IMR-90 (cell line): Measurements from ENCODE around the gene IKZF3. TPM values are rescaled to one million over a fixed set of nuclear protein-coding genes. Genes with fewer than 3 reads are reported as not detected.

Experiments
- ATAC-seq: fragments of 200-7000 bp; cut with Tn5 transposase; 2 replicates; pipeline ENCODE4 v1.9.1; 2020; ENCODE audit warnings: low read depth, mild to moderate bottlenecking, moderate library complexity
- BruUV-seq: library from RNA; stranded (reverse); fragments of 400-500 nt; replicated peaks from 2 replicates; lab custom pipeline; 2021; lab: Mats Ljungman, UMichigan
- CTCF ChIA-PET: fragments of 300-600 bp; formaldehyde crosslinking; extraction: SDS; loops from one replicate; lab custom pipeline; 2021; ENCODE audit warnings: antibody characterized with exemption; lab: Yijun Ruan, JAX
- POLR2A ChIA-PET: fragments of 300-600 bp; sonication (Branson Sonifier 250); formaldehyde crosslinking; loops from one replicate; lab custom pipeline; 2022; ENCODE audit warnings: antibody characterized with exemption; ENCODE audit not compliant: unreplicated experiment; lab: Charles Lee
- DNase-seq: peaks from one replicate; pipeline ENCODE4 v3.0.0; 2013
- H2AFZ ChIP-seq: replicated peaks from 2 replicates; pipeline ENCODE3; 2013; ENCODE audit warnings: low read length, mild to moderate bottlenecking; ENCODE audit not compliant: poor library complexity
- H2AK5ac ChIP-seq: 2 replicates; pipeline ENCODE4 v1.6.1; 2013; ENCODE audit warnings: low read depth, low read length, inconsistent platforms
- H2AK9ac ChIP-seq: replicated peaks from 2 replicates; pipeline ENCODE3; 2013; ENCODE audit warnings: mild to moderate bottlenecking, low read depth, low read length, moderate library complexity; ENCODE audit not compliant: poor library complexity
- H2BK120ac ChIP-seq: 2 replicates; pipeline ENCODE4 v1.6.1; 2013; ENCODE audit warnings: low read depth, low read length, inconsistent platforms
- H2BK15ac ChIP-seq: 3 replicates; pipeline ENCODE4 v1.6.1; 2013; ENCODE audit warnings: low read depth, low read length, inconsistent platforms
- H2BK20ac ChIP-seq: 2 replicates; pipeline ENCODE4 v1.6.1; 2013; ENCODE audit warnings: low read depth, mild to moderate bottlenecking, inconsistent platforms, low read length, moderate library complexity
- H2BK5ac ChIP-seq: 2 replicates; pipeline ENCODE4 v1.6.1; 2013; ENCODE audit warnings: mild to moderate bottlenecking, low read depth, low read length, inconsistent platforms; ENCODE audit not compliant: poor library complexity, severe bottlenecking
- H3K14ac ChIP-seq: replicated peaks from 2 replicates; pipeline ENCODE4 v1.6.1; 2013; ENCODE audit warnings: low read depth, low read length, inconsistent platforms
- H3K18ac ChIP-seq: 2 replicates; pipeline ENCODE4 v1.6.1; 2013; ENCODE audit warnings: low read depth, low read length, control low read depth
- H3K23ac ChIP-seq: 2 replicates; pipeline ENCODE4 v1.6.1; 2013; ENCODE audit warnings: low read depth, low read length, inconsistent platforms
- H3K27ac ChIP-seq: 2 replicates; pipeline ENCODE4 v1.5.1; 2013; ENCODE audit warnings: mild to moderate bottlenecking, control low read depth, low read length; ENCODE audit not compliant: insufficient read depth
- H3K27me3 ChIP-seq: 2 replicates; pipeline ENCODE4 v1.6.1; 2013; ENCODE audit warnings: low read length; ENCODE audit not compliant: control insufficient read depth, insufficient read depth
- H3K36me3 ChIP-seq: 2 replicates; pipeline ENCODE4 v1.6.1; 2013; ENCODE audit warnings: low read length, mixed read lengths; ENCODE audit not compliant: control insufficient read depth, insufficient read depth
- H3K4ac ChIP-seq: 2 replicates; pipeline ENCODE4 v1.6.1; 2013; ENCODE audit warnings: low read depth, low read length, inconsistent platforms
- H3K4me1 ChIP-seq: 2 replicates; pipeline ENCODE4 v1.6.1; 2013; ENCODE audit warnings: low read length, mixed read lengths; ENCODE audit not compliant: control insufficient read depth, insufficient read depth
- H3K4me2 ChIP-seq: 2 replicates; pipeline ENCODE4 v1.6.1; 2013; ENCODE audit warnings: low read depth, mild to moderate bottlenecking, control low read depth, low read length, moderate library complexity
- H3K4me3 ChIP-seq: 2 replicates; pipeline ENCODE4 v1.5.1; 2013; ENCODE audit warnings: low read depth, mild to moderate bottlenecking, control low read depth, low read length, moderate library complexity; ENCODE audit not compliant: insufficient read depth
- H3K56ac ChIP-seq: 2 replicates; pipeline ENCODE4 v1.6.1; 2013; ENCODE audit warnings: low read length, inconsistent platforms; ENCODE audit not compliant: insufficient read depth; ENCODE audit errors: extremely low read depth
- H3K79me1 ChIP-seq, 2 experiments: 2 replicates each; pipeline ENCODE4 v1.6.1; 2013; ENCODE audit warnings: low read length in 2 of 2, inconsistent platforms in 1 of 2, low read depth in 1 of 2
- H3K9ac ChIP-seq: 2 replicates; pipeline ENCODE4 v1.6.1; 2013; ENCODE audit warnings: low read depth, low read length, control low read depth
- H3K9me1 ChIP-seq: 2 replicates; pipeline ENCODE4 v1.6.1; 2013; ENCODE audit warnings: low read length, inconsistent platforms; ENCODE audit not compliant: insufficient read depth
- H3K9me3 ChIP-seq: 2 replicates; pipeline ENCODE4 v1.6.1; 2013; ENCODE audit warnings: low read length; ENCODE audit not compliant: control insufficient read depth, insufficient read depth
- H4K20me1 ChIP-seq: 2 replicates; pipeline ENCODE4 v1.6.1; 2013; ENCODE audit warnings: low read length, inconsistent platforms; ENCODE audit not compliant: insufficient read depth
- H4K5ac ChIP-seq: 2 replicates; pipeline ENCODE4 v1.6.1; 2013; ENCODE audit warnings: mild to moderate bottlenecking, low read depth, low read length, control low read depth
- H4K8ac ChIP-seq, 2 experiments: 2 replicates each; pipeline ENCODE4 v1.6.1; 2013; ENCODE audit warnings: low read depth in 2 of 2, low read length in 2 of 2, control low read depth in 1 of 2, inconsistent platforms in 1 of 2
- H4K91ac ChIP-seq: 2 replicates; pipeline ENCODE4 v1.6.1; 2013; ENCODE audit warnings: low read depth, low read length, inconsistent platforms; ENCODE audit not compliant: insufficient read depth
- BHLHE40 ChIP-seq: fragments of 150-350 bp; IDR thresholded peaks from 2 replicates; pipeline ENCODE4 v1.6.1; 2016; ENCODE audit warnings: mild to moderate bottlenecking, low read depth, low read length
- CTCF ChIP-seq: conservative IDR thresholded peaks from 2 replicates; pipeline ENCODE4 v1.5.1; 2012; ENCODE audit warnings: mild to moderate bottlenecking, low read depth, low read length, improper control_type of control experiment
- ELK1 ChIP-seq: fragments of 150-350 bp; IDR thresholded peaks from 2 replicates; pipeline ENCODE4 v1.6.1; 2016; ENCODE audit warnings: low read depth, mild to moderate bottlenecking, low read length, moderate library complexity, borderline replicate concordance
- FOS ChIP-seq: fragments of 150-350 bp; IDR thresholded peaks from 2 replicates; pipeline ENCODE4 v1.6.1; 2016; ENCODE audit warnings: low read depth, low read length
- MAFK ChIP-seq: IDR thresholded peaks from 2 replicates; pipeline ENCODE4 v1.6.1; 2012; ENCODE audit warnings: low read depth, low read length, improper control_type of control experiment
- MAZ ChIP-seq: IDR thresholded peaks from 2 replicates; pipeline ENCODE4 v1.6.1; 2012; ENCODE audit warnings: low read depth, mild to moderate bottlenecking, low read length, improper control_type of control experiment, moderate library complexity, borderline replicate concordance
- MXI1 ChIP-seq: IDR thresholded peaks from 2 replicates; pipeline ENCODE4 v1.6.1; 2012; ENCODE audit warnings: low read depth, mild to moderate bottlenecking, low read length, moderate library complexity, borderline replicate concordance
- NFE2L2 ChIP-seq: fragments of 150-350 bp; IDR thresholded peaks from 2 replicates; pipeline ENCODE4 v1.6.1; 2016; ENCODE audit warnings: low read depth, mild to moderate bottlenecking, low read length
- POLR2A ChIP-seq: IDR thresholded peaks from 2 replicates; pipeline ENCODE4 v1.6.1; 2012; ENCODE audit warnings: mild to moderate bottlenecking, low read depth, low read length
- RCOR1 ChIP-seq: IDR thresholded peaks from 2 replicates; pipeline ENCODE4 v1.6.1; 2012; ENCODE audit warnings: mild to moderate bottlenecking, low read length, improper control_type of control experiment; ENCODE audit not compliant: insufficient replicate concordance
- RFX5 ChIP-seq: IDR thresholded peaks from 2 replicates; pipeline ENCODE4 v1.8.0; 2012; ENCODE audit warnings: low read depth, mild to moderate bottlenecking, low read length, moderate library complexity
- SMC3 ChIP-seq: fragments of 150-350 bp; IDR thresholded peaks from 2 replicates; pipeline ENCODE4 v1.6.1; 2016; ENCODE audit warnings: low read depth, mild to moderate bottlenecking, antibody characterized with exemption, low read length, moderate library complexity
- USF2 ChIP-seq: fragments of 150-350 bp; IDR thresholded peaks from 2 replicates; pipeline ENCODE4 v1.6.1; 2017; ENCODE audit warnings: mild to moderate bottlenecking, antibody characterized with exemption, low read length, low read depth
- WGBS, 2 experiments: methylation state at CpG; one replicate each; pipeline versions ENCODE4 v1.1.5 to v1.1.7; 2013; ENCODE audit warnings: missing lambda C conversion rate in 2 of 2; ENCODE audit not compliant: insufficient read length in 1 of 2; ENCODE audit errors: extremely low coverage in 2 of 2; 5-methylcytosine and 5-hydroxymethylcytosine counted together
- dilution Hi-C: fragments of 300-500 bp; cut with HindIII; formaldehyde crosslinking; loops from one replicate; pipeline ENCODE4 v1.14.3; 2018; ENCODE audit warnings: low sequenced_read_pairs; ENCODE audit not compliant: unreplicated experiment
- in situ Hi-C: fragments of 300-500 bp; cut with MboI; formaldehyde crosslinking; loops from 3 replicates; pipeline ENCODE4 v1.14.3; 2019; ENCODE audit warnings: low sequenced_read_pairs, inconsistent platforms, mixed read lengths
- intact Hi-C: fragments of 100-400 bp; cut with micrococcal nuclease; formaldehyde crosslinking; loops from 2 replicates; pipeline ENCODE4 v1.10.0; 2022
- polyA plus RNA-seq, 3 experiments: library from polyadenylated mRNA; depleted of rRNA; stranded (reverse); fragments of >200 nt; gene quantifications; 2 replicates each; pipeline ENCODE4 v1.2.3, GENCODE V29; 2012; ENCODE audit warnings: low replicate concordance in 1 of 3
- total RNA-seq: library from RNA; depleted of rRNA; stranded (reverse); fragments of >200 nt; gene quantifications from 2 replicates; pipeline ENCODE4 v1.2.3, GENCODE V29; 2012

Gene IKZF3
- total and polyA plus RNA-seq, 2 of the 4 experiments (the other 2 are of a cell fraction), result not detected

GRCh38 chr17:39838057-39838456 lies 26.1 kb downstream of the IKZF3 start:
- H3K56ac ChIP-seq, result no peak overlapping the region
- H3K4me2 ChIP-seq, result no peak overlapping the region
- no peak overlapping the region for H2BK120ac ChIP-seq
- H3K23ac ChIP-seq, result no peak overlapping the region
- H4K5ac ChIP-seq, result no peak overlapping the region
- no peak for ATAC-seq
- dilution Hi-C loops (no loop called here), intact Hi-C loops (no loop called here), in situ Hi-C loops (no loop called here)
- H2AK5ac ChIP-seq, result no peak overlapping the region
- no TSS peak for BruUV-seq
- no peak overlapping the region for H4K8ac ChIP-seq
- no peaks in the 10 kb centered on the region for H4K20me1 ChIP-seq
- H3K27ac ChIP-seq, result no peak overlapping the region
- H2BK20ac ChIP-seq, result no peak overlapping the region
- no peak overlapping the region for H2BK15ac ChIP-seq
- no peaks in the 10 kb centered on the region for H3K79me1 ChIP-seq
- no peaks in the 10 kb centered on the region for H3K36me3 ChIP-seq
- no peak overlapping the region for H2AK9ac ChIP-seq
- no peak overlapping the region for H2BK5ac ChIP-seq
- H3K14ac ChIP-seq, result no peak overlapping the region
- no peak overlapping the region for H3K18ac ChIP-seq
- H3K4ac ChIP-seq, result no peak overlapping the region
- H4K91ac ChIP-seq, result no peak overlapping the region
- H3K27me3 ChIP-seq, result peaks cover 15% of the 10 kb centered on the region
- H2AFZ ChIP-seq, result no peak overlapping the region
- ChIA-PET CTCF (no interaction called here), POLR2A (no interaction called here)
- no peaks in the 10 kb centered on the region for H3K4me1 ChIP-seq
- H3K9me1 ChIP-seq, result no peaks in the 10 kb centered on the region
- no CpG with 5 or more reads among the region's 1 CpG for WGBS, 2 experiments
- DNase-seq, result no peak
- peaks cover 6% of the 10 kb centered on the region for H3K9me3 ChIP-seq
- no peak overlapping the region for H3K4me3 ChIP-seq
- TF ChIP-seq FOS, result no peak
- TF ChIP-seq MXI1, result no peak
- TF ChIP-seq ELK1, result no peak
- TF ChIP-seq POLR2A, result no peak
- TF ChIP-seq BHLHE40, result no peak
- no peak for TF ChIP-seq SMC3
- TF ChIP-seq CTCF, result no peak
- TF ChIP-seq USF2, result no peak
- TF ChIP-seq MAZ, result no peak
- no peak for TF ChIP-seq RFX5
- no peak for TF ChIP-seq NFE2L2
- TF ChIP-seq RCOR1, result no peak
- no peak for TF ChIP-seq MAFK
- no peak overlapping the region for H3K9ac ChIP-seq
